AG04450 (cell line): Measurements from ENCODE around the gene GTF2A1. TPM values are rescaled to one million over a fixed set of nuclear protein-coding genes. Genes with fewer than 3 reads are reported as not detected.

Source experiments
- CTCF ChIA-PET: fragments of 300-600, 350-600 bp; formaldehyde crosslinking; extraction: SDS; loops from one replicate; lab custom pipeline; 2022; ENCODE audit warnings: antibody characterized with exemption, inconsistent platforms; lab: Charles Lee
- POLR2A ChIA-PET: fragments of 350-600 bp; formaldehyde crosslinking; extraction: SDS; loops from one replicate; lab custom pipeline; 2021; ENCODE audit warnings: antibody characterized with exemption, inconsistent platforms; lab: Yijun Ruan, JAX
- DNase-seq: peaks from one replicate; pipeline ENCODE4 v3.0.0-alpha.2; 2011; ENCODE audit warnings: low read depth, low spot score
- H3K27ac ChIP-seq: one replicate; pipeline ENCODE4 v1.5.1; 2012; ENCODE audit warnings: low read depth, low read length, control low read depth
- H3K27me3 ChIP-seq: one replicate; pipeline ENCODE4 v1.6.0; 2012; ENCODE audit warnings: low read length; ENCODE audit not compliant: control insufficient read depth, insufficient read depth
- H3K4me3 ChIP-seq: 2 replicates; pipeline ENCODE4 v1.5.1; 2011; ENCODE audit warnings: mild to moderate bottlenecking, low read depth, low read length, control low read depth
- H3K9me3 ChIP-seq: 2 replicates; pipeline ENCODE4 v1.5.1; 2012; ENCODE audit warnings: low read length; ENCODE audit not compliant: control insufficient read depth, insufficient read depth
- polyA plus RNA-seq: library from polyadenylated mRNA; depleted of rRNA; stranded (reverse); fragments of >200 nt; gene quantifications from 2 replicates; pipeline ENCODE4 v1.2.3, GENCODE V29; 2011
- TF ChIP-seq, protein P1 (sequence below): IDR thresholded peaks from 2 replicates; pipeline ENCODE4 v1.5.1; 2011; ENCODE audit warnings: low read depth, low read length, control low read depth, inconsistent platforms

The GTF2A1 gene
- polyA plus RNA-seq, 1 experiment, result 22.9 TPM

DNA sequence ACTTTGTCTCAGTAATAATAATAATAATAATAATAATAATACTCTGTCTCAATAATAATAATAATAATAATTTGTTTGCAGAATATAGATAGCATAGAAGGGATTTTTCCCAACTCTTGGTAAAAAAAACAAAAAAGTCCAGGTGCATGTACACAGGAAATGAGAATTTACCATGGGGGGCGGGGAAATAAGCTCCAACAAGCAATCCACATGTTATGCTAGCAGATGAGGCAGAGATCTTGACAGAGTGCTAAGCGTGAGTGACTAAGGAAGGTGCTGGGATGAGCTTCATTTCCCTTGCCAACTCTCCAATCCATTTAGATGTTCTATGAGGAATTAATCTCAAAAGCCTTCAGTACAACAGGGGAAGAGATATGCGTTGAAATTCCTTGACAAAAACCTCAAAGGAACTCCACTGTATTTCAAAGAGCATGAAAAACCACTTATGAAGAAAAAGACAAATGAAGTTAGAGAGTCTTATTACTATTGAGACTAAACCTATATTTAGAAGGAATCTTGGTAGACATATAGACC lies 44.9 kb upstream of the GTF2A1 start:
- H3K27ac ChIP-seq, result no peak overlapping the region
- no peaks in the 10 kb centered on the region for H3K9me3 ChIP-seq
- POLR2A ChIA-PET, result no interaction called here
- no peak for DNase-seq
- H3K4me3 ChIP-seq, result no peak overlapping the region
- TF ChIP-seq, protein P1, sequence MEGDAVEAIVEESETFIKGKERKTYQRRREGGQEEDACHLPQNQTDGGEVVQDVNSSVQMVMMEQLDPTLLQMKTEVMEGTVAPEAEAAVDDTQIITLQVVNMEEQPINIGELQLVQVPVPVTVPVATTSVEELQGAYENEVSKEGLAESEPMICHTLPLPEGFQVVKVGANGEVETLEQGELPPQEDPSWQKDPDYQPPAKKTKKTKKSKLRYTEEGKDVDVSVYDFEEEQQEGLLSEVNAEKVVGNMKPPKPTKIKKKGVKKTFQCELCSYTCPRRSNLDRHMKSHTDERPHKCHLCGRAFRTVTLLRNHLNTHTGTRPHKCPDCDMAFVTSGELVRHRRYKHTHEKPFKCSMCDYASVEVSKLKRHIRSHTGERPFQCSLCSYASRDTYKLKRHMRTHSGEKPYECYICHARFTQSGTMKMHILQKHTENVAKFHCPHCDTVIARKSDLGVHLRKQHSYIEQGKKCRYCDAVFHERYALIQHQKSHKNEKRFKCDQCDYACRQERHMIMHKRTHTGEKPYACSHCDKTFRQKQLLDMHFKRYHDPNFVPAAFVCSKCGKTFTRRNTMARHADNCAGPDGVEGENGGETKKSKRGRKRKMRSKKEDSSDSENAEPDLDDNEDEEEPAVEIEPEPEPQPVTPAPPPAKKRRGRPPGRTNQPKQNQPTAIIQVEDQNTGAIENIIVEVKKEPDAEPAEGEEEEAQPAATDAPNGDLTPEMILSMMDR, result no peak
- CTCF ChIA-PET, result interaction anchor here (2.3 to 9.5 kb wide), 2 partner anchors 189 to 199 kb away, joined by 26 to 156 read pairs; no protein-coding TSS in a partner anchor
- H3K27me3 ChIP-seq, result peaks cover 2% of the 10 kb centered on the region

DNA sequence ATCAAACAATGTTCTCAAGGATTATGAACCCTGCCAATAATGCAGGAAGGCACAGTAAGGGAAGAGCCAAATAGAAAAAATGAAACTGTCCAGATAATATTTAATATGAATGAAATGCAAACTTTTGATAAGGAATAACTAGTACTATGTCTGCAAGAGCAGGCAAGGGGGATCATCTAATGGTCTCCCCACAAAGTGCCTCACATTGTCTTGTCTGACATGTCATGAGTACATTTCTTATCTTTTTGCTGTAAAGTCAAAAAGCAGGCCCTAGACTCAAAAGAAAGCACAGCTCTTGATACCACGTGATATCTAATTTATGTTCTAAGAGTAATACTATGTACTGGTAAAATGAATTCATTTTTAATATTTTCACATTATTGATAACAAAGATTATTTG lies 43.9 kb upstream of the GTF2A1 start:
- no peak for DNase-seq
- no peak overlapping the region for H3K4me3 ChIP-seq
- ChIA-PET CTCF (interaction anchor here (9.5 kb wide), 1 partner anchor 200 kb away, joined by 156 read pairs; no protein-coding TSS in a partner anchor), POLR2A (no interaction called here)
- no peaks in the 10 kb centered on the region for H3K27me3 ChIP-seq
- H3K27ac ChIP-seq, result no peak overlapping the region
- H3K9me3 ChIP-seq, result no peaks in the 10 kb centered on the region
- TF ChIP-seq, protein P1, result no peak

DNA sequence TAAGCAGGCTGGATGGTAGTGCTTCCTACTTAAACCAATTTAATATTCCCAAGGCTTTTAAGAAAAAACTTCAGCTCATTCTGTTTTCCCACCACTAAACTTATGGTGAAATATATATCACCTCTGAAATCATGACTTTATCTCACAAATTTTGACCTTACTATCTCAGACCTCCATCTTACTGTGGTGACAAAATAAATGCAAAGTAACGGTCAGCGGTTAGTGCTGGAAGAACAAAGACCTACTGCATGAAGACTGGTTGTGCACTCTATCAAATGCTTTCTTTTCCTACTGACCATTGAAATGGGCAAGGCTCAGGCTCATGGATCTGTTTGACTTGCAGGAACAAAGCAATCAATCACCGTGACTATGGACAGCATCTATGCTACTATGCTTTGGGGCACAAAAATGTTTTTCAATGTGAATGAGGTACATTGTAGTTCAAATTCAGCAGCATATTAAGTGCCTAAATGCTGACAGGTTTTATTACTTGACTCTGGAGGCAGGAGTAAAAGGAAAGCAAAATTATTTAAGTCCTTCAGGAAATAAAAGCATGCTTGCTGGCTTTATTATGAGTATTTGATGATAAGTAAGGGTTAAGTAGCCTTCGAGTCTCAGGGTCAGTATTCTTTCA lies 43.1 kb upstream of the GTF2A1 start:
- POLR2A ChIA-PET, result no interaction called here
- no peak for DNase-seq
- Histone ChIP-seq H3K27me3 (no peaks in the 10 kb centered on the region), H3K27ac (no peak overlapping the region), H3K9me3 (no peaks in the 10 kb centered on the region), H3K4me3 (no peak overlapping the region)
- CTCF ChIA-PET, result interaction anchor here (0.6 to 0.7 kb wide), 2 partner anchors 63 to 201 kb away, joined by 3 read pairs; no protein-coding TSS in a partner anchor
- TF ChIP-seq, protein P1, result no peak

DNA sequence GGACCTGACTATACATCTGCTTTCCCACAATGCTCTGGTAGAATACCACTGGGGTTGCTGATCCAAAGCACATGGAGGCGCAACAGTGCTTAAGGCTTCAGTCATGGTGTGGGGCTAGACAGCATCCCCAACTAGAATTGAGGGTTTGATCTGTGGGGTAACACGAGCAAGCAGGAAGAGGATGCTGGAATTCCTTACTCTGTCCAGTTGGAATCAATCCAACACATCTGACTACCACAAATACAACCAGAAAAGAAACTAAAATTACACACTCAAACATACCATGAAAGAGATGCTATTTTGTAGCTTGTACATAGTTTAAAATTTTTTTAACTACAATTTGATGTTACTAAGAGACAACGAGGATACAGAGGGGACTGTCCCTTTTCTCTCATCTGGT lies 40.4 kb upstream of the GTF2A1 start:
- CTCF ChIA-PET, result no interaction called here
- TF ChIP-seq, protein P1, result no peak
- H3K9me3 ChIP-seq, result no peaks in the 10 kb centered on the region
- H3K27ac ChIP-seq, result no peak overlapping the region
- no peak overlapping the region for H3K4me3 ChIP-seq
- POLR2A ChIA-PET, result no interaction called here
- no peaks in the 10 kb centered on the region for H3K27me3 ChIP-seq
- no peak for DNase-seq

DNA sequence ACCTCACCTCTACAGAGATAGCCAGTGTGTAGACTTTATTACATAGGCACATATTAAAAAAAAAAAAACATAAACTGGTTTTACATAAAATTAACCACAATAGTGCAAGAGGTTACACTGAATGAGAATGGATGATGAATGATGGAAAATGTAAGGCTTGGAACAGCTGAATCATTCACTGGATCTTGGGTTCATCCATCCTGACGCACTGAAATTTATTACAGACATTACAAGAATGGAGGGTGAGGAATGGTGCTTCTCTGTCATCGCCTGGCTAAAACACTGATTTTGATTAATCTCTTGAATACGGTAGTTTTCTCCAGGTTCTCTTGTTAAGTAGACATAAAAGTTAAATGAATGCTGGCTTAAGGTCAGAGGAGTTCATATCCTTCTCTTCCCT lies 40.0 kb upstream of the GTF2A1 start:
- H3K9me3 ChIP-seq, result no peaks in the 10 kb centered on the region
- CTCF ChIA-PET, result interaction anchor here (1.3 to 2.1 kb wide), 2 partner anchors 9 to 192 kb away, joined by 4 to 8 read pairs; no protein-coding TSS in a partner anchor

More for the DNA sequence above, 40.0 kb upstream of the GTF2A1 start:
- H3K27me3 ChIP-seq, result no peaks in the 10 kb centered on the region
- no peak overlapping the region for H3K27ac ChIP-seq
- no peak overlapping the region for H3K4me3 ChIP-seq
- TF ChIP-seq, protein P1, result no peak
- POLR2A ChIA-PET, result no interaction called here
- DNase-seq, result no peak
